HEK293T (cell line): ENCODE measurements around the gene UBTD1.

Experiments
- CTCF ChIA-PET: fragments of 350-600 bp; formaldehyde crosslinking; extraction: SDS; loops from one replicate; lab custom pipeline; 2021; ENCODE audit warnings: antibody characterized with exemption, inconsistent platforms; lab: Yijun Ruan, JAX
- POLR2A ChIA-PET: fragments of 350-600 bp; formaldehyde crosslinking; extraction: SDS; loops from one replicate; lab custom pipeline; 2020; ENCODE audit warnings: antibody characterized with exemption, inconsistent platforms; lab: Yijun Ruan, JAX
- DNase-seq: peaks from one replicate; pipeline ENCODE4 v3.0.0; 2012; ENCODE audit warnings: mixed read lengths; ENCODE audit errors: extremely low spot score
- ARNT ChIP-seq: fragments of 450-650 bp; IDR thresholded peaks from 2 replicates; pipeline ENCODE4 v1.6.1; 2017; ENCODE audit warnings: mild to moderate bottlenecking
- BHLHE40 ChIP-seq: fragments of 450-650 bp; IDR thresholded peaks from 2 replicates; pipeline ENCODE4 v1.6.1; 2016; ENCODE audit warnings: mild to moderate bottlenecking, moderate library complexity, borderline replicate concordance
- CTBP1 ChIP-seq: fragments of 450-650 bp; IDR thresholded peaks from 2 replicates; pipeline ENCODE4 v1.6.1; 2016; ENCODE audit warnings: borderline replicate concordance
- ELF4 ChIP-seq: fragments of 450-650 bp; IDR thresholded peaks from 2 replicates; pipeline ENCODE4 v1.6.1; 2017; ENCODE audit warnings: antibody characterized with exemption
- FOXA1 ChIP-seq: fragments of 450-650 bp; IDR thresholded peaks from 2 replicates; pipeline ENCODE4 v1.6.1; 2016; ENCODE audit warnings: mild to moderate bottlenecking
- FOXK2 ChIP-seq: fragments of 450-650 bp; IDR thresholded peaks from 2 replicates; pipeline ENCODE4 v1.6.1; 2016; ENCODE audit warnings: mild to moderate bottlenecking
- FOXM1 ChIP-seq: fragments of 450-650 bp; IDR thresholded peaks from 2 replicates; pipeline ENCODE4 v1.6.1; 2017; ENCODE audit warnings: mild to moderate bottlenecking, borderline replicate concordance
- HDGF ChIP-seq: fragments of 450-650 bp; IDR thresholded peaks from 2 replicates; pipeline ENCODE4 v1.6.1; 2017; ENCODE audit warnings: antibody characterized with exemption, borderline replicate concordance
- L3MBTL2 ChIP-seq: fragments of 450-650 bp; conservative IDR thresholded peaks from 2 replicates; pipeline ENCODE4 v1.6.1; 2016; ENCODE audit warnings: mild to moderate bottlenecking
- LEF1 ChIP-seq: fragments of 450-650 bp; IDR thresholded peaks from 2 replicates; pipeline ENCODE4 v1.6.1; 2017; ENCODE audit warnings: mild to moderate bottlenecking, borderline replicate concordance
- NFRKB ChIP-seq: fragments of 450-650 bp; IDR thresholded peaks from 2 replicates; pipeline ENCODE4 v1.6.1; 2016; ENCODE audit warnings: mild to moderate bottlenecking, moderate library complexity
- PKNOX1 ChIP-seq: fragments of 450-650 bp; IDR thresholded peaks from 2 replicates; pipeline ENCODE4 v1.6.1; 2016
- SP1 ChIP-seq: fragments of 450-650 bp; IDR thresholded peaks from 2 replicates; pipeline ENCODE4 v1.6.1; 2017
- SUZ12 ChIP-seq: fragments of 450-650 bp; IDR thresholded peaks from 2 replicates; pipeline ENCODE4 v1.6.1; 2016; ENCODE audit warnings: mild to moderate bottlenecking
- TARDBP ChIP-seq: fragments of 450-650 bp; IDR thresholded peaks from 2 replicates; pipeline ENCODE4 v1.6.1; 2016
- ZNF384 ChIP-seq: fragments of 450-650 bp; IDR thresholded peaks from 2 replicates; pipeline ENCODE4 v1.6.1; 2016

UBTD1 gene

DNA sequence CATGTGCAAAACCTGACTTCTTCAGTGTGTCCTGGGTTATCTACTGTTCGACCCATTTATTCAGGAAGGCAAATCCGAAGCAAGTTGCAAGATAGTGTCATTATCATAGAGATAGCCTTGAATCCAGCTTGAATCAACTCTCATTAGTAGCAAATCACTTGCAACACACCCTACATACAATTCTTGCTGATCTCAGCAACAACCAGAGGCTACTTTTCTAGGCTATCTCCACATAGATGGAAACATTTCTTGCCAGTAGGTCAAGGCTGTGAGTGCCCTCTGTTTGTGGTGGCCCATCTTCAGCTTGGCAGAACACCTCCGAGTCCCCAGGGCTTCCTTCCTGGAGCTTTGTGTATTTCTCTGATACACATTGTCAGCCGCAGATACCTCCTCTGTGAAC is 12.0 kb downstream of the UBTD1 start:
- no peak for DNase-seq
- CTCF ChIA-PET: no interaction called here
- no peak for TF ChIP-seq BHLHE40
- TF ChIP-seq LEF1: no peak
- no peak for TF ChIP-seq ARNT
- no peak for TF ChIP-seq ELF4
- no peak for TF ChIP-seq FOXM1
- TF ChIP-seq FOXA1: no peak
- TF ChIP-seq L3MBTL2: no peak
- TF ChIP-seq PKNOX1: no peak
- TF ChIP-seq CTBP1: no peak
- TF ChIP-seq SP1: no peak
- no peak for TF ChIP-seq TARDBP
- no peak for TF ChIP-seq SUZ12
- TF ChIP-seq HDGF: no peak
- no peak for TF ChIP-seq FOXK2
- TF ChIP-seq NFRKB: no peak
- TF ChIP-seq ZNF384: no peak
- POLR2A ChIA-PET: no interaction called here

GRCh38 chr10:97511711-97512440 is 13.2 kb downstream of the UBTD1 start:
- ChIA-PET CTCF (no interaction called here), POLR2A (interaction anchor here (1.0 to 1.1 kb wide), 2 partner anchors 10 to 15 kb away, joined by 3 to 4 read pairs; no protein-coding TSS in a partner anchor)
- no peak for TF ChIP-seq FOXK2
- no peak for TF ChIP-seq ZNF384
- no peak for TF ChIP-seq SUZ12
- TF ChIP-seq HDGF: no peak
- DNase-seq: no peak

DNA sequence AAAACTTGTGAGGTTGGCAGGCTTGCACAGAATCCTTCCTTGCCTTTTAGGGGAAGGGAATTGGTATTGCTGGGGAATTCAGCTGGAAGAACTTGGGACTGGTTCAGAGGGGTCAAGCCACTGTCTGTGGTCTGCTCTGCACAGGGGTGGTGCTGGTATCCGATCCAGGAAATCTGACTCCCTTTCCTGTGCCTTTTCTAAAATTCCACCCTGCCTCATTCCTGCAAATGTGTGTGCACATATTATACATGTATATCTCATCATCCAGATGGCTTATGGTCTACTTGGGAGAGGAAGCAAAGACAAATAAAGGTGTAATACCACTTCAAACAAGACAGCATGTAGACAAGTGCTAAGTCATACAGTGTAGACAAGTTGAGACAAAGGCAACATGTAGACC is 14.3 kb downstream of the UBTD1 start:
- POLR2A ChIA-PET: interaction anchor here (1.1 kb wide), 1 partner anchor 9 kb away, joined by 4 read pairs; no protein-coding TSS in a partner anchor
- DNase-seq: no peak
- CTCF ChIA-PET: no interaction called here
- TF ChIP-seq LEF1 (no peak), PKNOX1 (no peak), SUZ12 (no peak), FOXM1 (no peak), NFRKB (no peak), BHLHE40 (no peak), FOXA1 (no peak), ARNT (no peak), SP1 (no peak)

DNA sequence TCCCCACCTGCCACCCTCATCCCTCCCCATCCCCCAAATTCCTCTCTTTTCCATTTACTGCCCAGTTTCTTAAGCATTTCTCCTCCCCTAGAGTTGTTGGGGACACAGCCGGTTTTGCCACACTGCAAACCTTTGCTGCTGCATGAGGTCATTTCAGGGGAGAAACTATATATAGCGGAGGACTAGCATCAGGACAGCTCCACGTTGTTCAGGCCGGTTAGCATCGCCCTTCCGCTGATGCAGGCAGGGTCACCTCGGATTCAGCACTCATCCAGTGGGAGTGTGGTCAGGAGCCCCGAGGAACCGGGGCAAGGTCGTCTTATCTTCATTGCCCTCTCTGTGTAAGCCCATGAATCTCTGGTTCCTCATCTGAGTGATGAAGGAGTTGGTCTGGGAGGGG is 15.6 kb downstream of the UBTD1 start:
- POLR2A ChIA-PET: interaction anchor here (1.4 kb wide), 1 partner anchor 9 kb away, joined by 3 read pairs; no protein-coding TSS in a partner anchor
- CTCF ChIA-PET: interaction anchor here (1.6 kb wide), 1 partner anchor 20 kb away, joined by 6 read pairs; no protein-coding TSS in a partner anchor
- TF ChIP-seq CTBP1 (no peak), TARDBP (no peak), SUZ12 (no peak), LEF1 (no peak), NFRKB (no peak), SP1 (no peak), ELF4 (no peak)
- no peak for DNase-seq

- ChIA-PET CTCF (interaction anchor here (1.6 kb wide), 1 partner anchor 19 kb away, joined by 6 read pairs; no protein-coding TSS in a partner anchor), POLR2A (no interaction called here)
- no peak for TF ChIP-seq FOXM1
- no peak for TF ChIP-seq FOXK2
- no peak for TF ChIP-seq ZNF384
- TF ChIP-seq TARDBP: no peak
- no peak for TF ChIP-seq LEF1
- DNase-seq: no peak
Observed at GRCh38 chr10:97515271-97515978, 16.7 kb downstream of the UBTD1 start.

GRCh38 chr10:97517096-97517750 is 18.5 kb downstream of the UBTD1 start:
- no peak for DNase-seq
- TF ChIP-seq BHLHE40: no peak
- no peak for TF ChIP-seq SP1
- TF ChIP-seq PKNOX1: no peak
- no peak for TF ChIP-seq ARNT
- no peak for TF ChIP-seq HDGF
- no peak for TF ChIP-seq CTBP1
- no peak for TF ChIP-seq FOXK2
- CTCF ChIA-PET: no interaction called here
- POLR2A ChIA-PET: interaction anchor here (1.0 kb wide), 1 partner anchor 16 kb away, joined by 3 read pairs; no protein-coding TSS in a partner anchor
